Thymus (tissue), 11 donors: Measurements from ENCODE around the gene SLC25A39. TPM values are rescaled to one million over a fixed set of nuclear protein-coding genes. Genes with fewer than 3 reads are reported as not detected.
"Not testable (repeated sequence)": the region's sequence is repeated elsewhere in the genome, so short reads cannot be mapped to it uniquely, and the experiment has no call there.

Experiments used
- DNase-seq, 9 donors: peaks; one replicate each; pipeline ENCODE4 v3.0.0-alpha.2; 2013; ENCODE audit warnings: low spot score in 9 of 9, low read depth in 6 of 9, missing footprints in 1 of 9
- H3K27ac ChIP-seq, 2 donors: one replicate each; pipeline ENCODE4 v1.5.1; 2013; ENCODE audit warnings: control low read depth in 1 of 2, low read depth in 1 of 2, low read length in 1 of 2, mild to moderate bottlenecking in 1 of 2, moderate library complexity in 1 of 2
- H3K27me3 ChIP-seq, 2 donors: one replicate each; pipeline ENCODE4 v1.5.1; 2013; ENCODE audit warnings: low read length in 1 of 2; ENCODE audit not compliant: control insufficient read depth in 2 of 2, insufficient read depth in 1 of 2
- H3K36me3 ChIP-seq, 2 donors: one replicate each; pipeline ENCODE4 v1.5.1; 2013; ENCODE audit warnings: low read length in 1 of 2, mild to moderate bottlenecking in 1 of 2, moderate library complexity in 1 of 2; ENCODE audit not compliant: control insufficient read depth in 2 of 2, insufficient read depth in 2 of 2
- H3K4me1 ChIP-seq, 2 donors: one replicate each; pipeline ENCODE4 v1.5.1; 2013; ENCODE audit warnings: low read length in 2 of 2; ENCODE audit not compliant: control insufficient read depth in 2 of 2, insufficient read depth in 2 of 2
- H3K4me3 ChIP-seq, 2 donors: one replicate each; pipeline ENCODE4 v1.5.1; 2013; ENCODE audit warnings: low read length in 2 of 2, control low read depth in 1 of 2, mild to moderate bottlenecking in 1 of 2
- H3K9me3 ChIP-seq, 2 donors: one replicate each; pipeline ENCODE4 v1.5.1; 2013; ENCODE audit warnings: low read length in 1 of 2, mild to moderate bottlenecking in 1 of 2; ENCODE audit not compliant: control insufficient read depth in 2 of 2, insufficient read depth in 1 of 2
- WGBS: extraction: QIAGEN DNeasy Blood & Tissue Kit; methylation state at CpG from one replicate; pipeline ENCODE4 v1.1.7; 2013; 5-methylcytosine and 5-hydroxymethylcytosine counted together
- polyA plus RNA-seq: library from polyadenylated mRNA; stranded (reverse); fragments of 200-250 nt; gene quantifications from one replicate; pipeline ENCODE4 v1.2.3, GENCODE V29; 2013
- total RNA-seq: library from RNA; stranded (reverse); fragments of 120-200 nt; gene quantifications from one replicate; pipeline ENCODE4 v1.2.4, GENCODE V29; 2013
- donor health status: healthy.

The SLC25A39 gene
- total and polyA plus RNA-seq, 2 donors, result 46.9 to 93.8 TPM

GRCh38 chr17:44330263-44330662 lies 5.6 kb upstream of the SLC25A39 start:
- not testable (repeated sequence) for H3K4me3 ChIP-seq, H3K9me3 ChIP-seq, DNase-seq, H3K27ac ChIP-seq, H3K36me3 ChIP-seq
- 95% methylated on average over 5 of the region's 5 CpGs for WGBS
- H3K4me1 ChIP-seq, result peaks cover 0 to 15% of the 10 kb centered on the region in 2 donors
- peaks cover 4 to 26% of the 10 kb centered on the region in 2 donors for H3K27me3 ChIP-seq

GRCh38 chr17:44329516-44329915 lies 4.9 kb upstream of the SLC25A39 start:
- H3K36me3 ChIP-seq, H3K27ac ChIP-seq, H3K9me3 ChIP-seq, DNase-seq, H3K4me3 ChIP-seq: not testable (repeated sequence)
- H3K4me1 ChIP-seq, result peaks cover 0 to 21% of the 10 kb centered on the region in 2 donors
- peaks cover 8 to 31% of the 10 kb centered on the region in 2 donors for H3K27me3 ChIP-seq
- WGBS, result 99% methylated on average over 7 of the region's 7 CpGs

- no peak for DNase-seq
- no peaks in the 10 kb centered on the region for H3K9me3 ChIP-seq
- H3K36me3 ChIP-seq, result no peaks in the 10 kb centered on the region
- peaks cover 8 to 27% of the 10 kb centered on the region in 2 donors for H3K27me3 ChIP-seq
- H3K27ac ChIP-seq, result no peak overlapping the region
- H3K4me3 ChIP-seq, result no peak overlapping the region
- H3K4me1 ChIP-seq, result peaks cover 5 to 27% of the 10 kb centered on the region in 2 donors
- WGBS, result 84% methylated on average over 7 of the region's 7 CpGs
Observed at GRCh38 chr17:44327715-44328449, 3.3 kb upstream of the SLC25A39 start.

- peak; percentile 77 to 96 (median 90) for DNase-seq
- peaks cover 5 to 27% of the 10 kb centered on the region in 2 donors for H3K4me1 ChIP-seq
- H3K27me3 ChIP-seq, result peaks cover 8 to 27% of the 10 kb centered on the region in 2 donors
- H3K36me3 ChIP-seq, result peaks cover 2 to 5% of the 10 kb centered on the region in 2 donors
- peak overlapping the region in 1 of 2 donors; percentile 89 for H3K4me3 ChIP-seq
- 31% methylated on average over 31 of the region's 31 CpGs for WGBS
- no peaks in the 10 kb centered on the region for H3K9me3 ChIP-seq
- H3K27ac ChIP-seq, result peak overlapping the region in 1 of 2 donors; percentile 5
Observed at GRCh38 chr17:44326861-44327444, 2.3 kb upstream of the SLC25A39 start.

GRCh38 chr17:44324092-44324570 lies 492 bp downstream of the SLC25A39 start:
- DNase-seq, result no peak
- peaks cover 8 to 27% of the 10 kb centered on the region in 2 donors for H3K27me3 ChIP-seq
- no peaks in the 10 kb centered on the region for H3K9me3 ChIP-seq
- peaks cover 5 to 24% of the 10 kb centered on the region in 2 donors for H3K4me1 ChIP-seq
- no peak overlapping the region for H3K27ac ChIP-seq
- H3K36me3 ChIP-seq, result peaks cover 14 to 32% of the 10 kb centered on the region in 2 donors
- 5% methylated on average over 38 of the region's 38 CpGs for WGBS
- H3K4me3 ChIP-seq, result peak overlapping the region; percentile 67 to 89

- H3K27ac ChIP-seq, result no peak overlapping the region
- peaks cover 8 to 28% of the 10 kb centered on the region in 2 donors for H3K27me3 ChIP-seq
- no peak for DNase-seq
- H3K4me1 ChIP-seq, result peaks cover 5 to 24% of the 10 kb centered on the region in 2 donors
- peak overlapping the region; percentile 67 to 89 for H3K4me3 ChIP-seq
- H3K36me3 ChIP-seq, result peaks cover 14 to 32% of the 10 kb centered on the region in 2 donors
- no peaks in the 10 kb centered on the region for H3K9me3 ChIP-seq
- WGBS, result 77% methylated on average over 27 of the region's 27 CpGs
Observed at GRCh38 chr17:44323359-44324091, 1.1 kb downstream of the SLC25A39 start.

GRCh38 chr17:44322236-44322895 lies 2.3 kb downstream of the SLC25A39 start:
- peaks cover 14 to 32% of the 10 kb centered on the region in 2 donors for H3K36me3 ChIP-seq
- WGBS, result 97% methylated on average over 11 of the region's 11 CpGs
- no peaks in the 10 kb centered on the region for H3K9me3 ChIP-seq
- H3K27me3 ChIP-seq, result peaks cover 11 to 35% of the 10 kb centered on the region in 2 donors
- no peak overlapping the region for H3K27ac ChIP-seq
- no peak for DNase-seq
- H3K4me3 ChIP-seq, result no peak overlapping the region
- peaks cover 5 to 24% of the 10 kb centered on the region in 2 donors for H3K4me1 ChIP-seq

- Histone ChIP-seq H3K36me3 (peaks cover 14 to 32% of the 10 kb centered on the region in 2 donors), H3K4me3 (no peak overlapping the region), H3K9me3 (peaks cover 0 to under 1% of the 10 kb centered on the region in 2 donors), H3K27ac (no peak overlapping the region), H3K4me1 (peaks cover 5 to 19% of the 10 kb centered on the region in 2 donors), H3K27me3 (peaks cover 15 to 38% of the 10 kb centered on the region in 2 donors)
- DNase-seq, result no peak
- WGBS, result 94% methylated on average over 21 of the region's 21 CpGs
Observed at GRCh38 chr17:44321246-44322120, 3.1 kb downstream of the SLC25A39 start.
